H1 (cell line): Measurements from ENCODE around the gene F10. TPM values are rescaled to one million over a fixed set of nuclear protein-coding genes. Genes with fewer than 3 reads are reported as not detected.

ENCODE experiments used
- CTCF ChIA-PET: fragments of 300-600 bp; sonication (Branson Sonifier 250); formaldehyde crosslinking; loops from one replicate; lab custom pipeline; 2021; ENCODE audit not compliant: partially characterized antibody; lab: Charles Lee
- POLR2A ChIA-PET: fragments of 300-600 bp; sonication (Branson Sonifier 250); formaldehyde crosslinking; loops from one replicate; lab custom pipeline; 2021; ENCODE audit warnings: inconsistent platforms; ENCODE audit not compliant: partially characterized antibody; lab: Charles Lee
- DNase-seq, 2 experiments: peaks; one replicate each; pipeline versions ENCODE4 v3.0.0 to v3.0.0-alpha.2; 2010 to 2022; ENCODE audit warnings: low spot score in 2 of 2, low read depth in 1 of 2, mixed read lengths in 1 of 2
- FAIRE-seq: peaks from 2 replicates; lab custom pipeline; 2011; peaks lifted over from hg19 to GRCh38; lab: Jason Lieb, UNC
- H2AFZ ChIP-seq: 2 replicates; pipeline ENCODE4 v1.8.1; 2012; ENCODE audit warnings: low read length, inconsistent platforms
- H2AK5ac ChIP-seq: 2 replicates; pipeline ENCODE4 v1.6.1; 2013; ENCODE audit warnings: low read depth, low read length
- H2BK120ac ChIP-seq: replicated peaks from 2 replicates; pipeline ENCODE3; 2013; ENCODE audit warnings: low read depth, low read length, inconsistent platforms
- H2BK12ac ChIP-seq: 2 replicates; pipeline ENCODE4 v1.6.1; 2013; ENCODE audit warnings: low read depth, low read length
- H2BK15ac ChIP-seq: 2 replicates; pipeline ENCODE4 v1.6.1; 2013; ENCODE audit warnings: low read length
- H2BK20ac ChIP-seq: 2 replicates; pipeline ENCODE4 v1.6.1; 2013; ENCODE audit warnings: low read length
- H2BK5ac ChIP-seq: 2 replicates; pipeline ENCODE4 v1.6.1; 2013; ENCODE audit warnings: low read depth, low read length
- H3K14ac ChIP-seq: 2 replicates; pipeline ENCODE4 v1.6.1; 2013; ENCODE audit warnings: inconsistent platforms; ENCODE audit not compliant: insufficient read length
- H3K18ac ChIP-seq: 2 replicates; pipeline ENCODE4 v1.6.1; 2013; ENCODE audit warnings: low read length; ENCODE audit errors: extremely low read depth
- H3K23ac ChIP-seq: 2 replicates; pipeline ENCODE4 v1.6.1; 2013; ENCODE audit warnings: inconsistent platforms; ENCODE audit not compliant: insufficient read length
- H3K23me2 ChIP-seq: 2 replicates; pipeline ENCODE4 v1.6.1; 2013; ENCODE audit warnings: low read depth, low read length
- H3K27ac ChIP-seq: 2 replicates; pipeline ENCODE4 v1.6.1; 2011; ENCODE audit warnings: low read depth, low read length, inconsistent platforms
- H3K27me3 ChIP-seq, 4 experiments: replicated peaks in 1 of 4; 1 replicate in 1 of 4; 2 replicates in 3 of 4; pipeline versions ENCODE4 v1.6.1 to v1.8.1; 2011 to 2013; ENCODE audit warnings: low read length in 3 of 4, mild to moderate bottlenecking in 3 of 4, inconsistent platforms in 2 of 4, mixed read lengths in 2 of 4, moderate library complexity in 1 of 4; ENCODE audit not compliant: control insufficient read depth in 3 of 4, insufficient read depth in 3 of 4; ENCODE audit errors: extremely low read depth in 1 of 4
- H3K36me3 ChIP-seq, 4 experiments: 2 replicates each; pipeline versions ENCODE4 v1.6.1 to v1.8.1; 2011 to 2013; ENCODE audit warnings: mild to moderate bottlenecking in 4 of 4, low read length in 3 of 4, moderate library complexity in 2 of 4, control low read depth in 1 of 4, inconsistent platforms in 1 of 4; ENCODE audit not compliant: insufficient read depth in 4 of 4, control insufficient read depth in 2 of 4
- H3K4ac ChIP-seq: replicated peaks from 2 replicates; pipeline ENCODE3; 2013; ENCODE audit warnings: low read length, low read depth, mixed read lengths, inconsistent platforms; ENCODE audit not compliant: insufficient read length
- H3K4me1 ChIP-seq, 4 experiments: replicated peaks in 1 of 4; 1 replicate in 1 of 4; 2 replicates in 3 of 4; pipeline versions ENCODE4 v1.6.1 to v1.8.1; 2011 to 2013; ENCODE audit warnings: low read length in 3 of 4, inconsistent platforms in 2 of 4, mixed read lengths in 1 of 4; ENCODE audit not compliant: insufficient read depth in 4 of 4, control insufficient read depth in 3 of 4
- H3K4me2 ChIP-seq, 2 experiments: 2 replicates each; pipeline versions ENCODE4 v1.6.1 to v1.8.1; 2011 to 2013; ENCODE audit warnings: low read depth in 2 of 2, low read length in 2 of 2, control low read depth in 1 of 2, inconsistent platforms in 1 of 2, mild to moderate bottlenecking in 1 of 2; ENCODE audit not compliant: insufficient read depth in 1 of 2
- H3K4me3 ChIP-seq, 4 experiments: fragments of 200-600, 300-600 bp in 1 of 4; sonication (generic), shearing (Covaris generic), sonication (Bioruptor Twin) in 1 of 4; 2 replicates each; pipeline versions ENCODE4 v1.5.1 to v1.8.1; 2011 to 2016; ENCODE audit warnings: low read length in 4 of 4, low read depth in 3 of 4, control low read depth in 2 of 4, inconsistent platforms in 2 of 4, mild to moderate bottlenecking in 2 of 4, mixed read lengths in 1 of 4, moderate library complexity in 1 of 4; ENCODE audit not compliant: insufficient read depth in 2 of 4; ENCODE audit errors: extremely low read depth in 1 of 4
- H3K56ac ChIP-seq: replicated peaks from 2 replicates; pipeline ENCODE3; 2013; ENCODE audit warnings: low read depth, mild to moderate bottlenecking, mixed read lengths, low read length, inconsistent platforms; ENCODE audit not compliant: insufficient read length
- H3K79me1 ChIP-seq: 2 replicates; pipeline ENCODE4 v1.6.1; 2013; ENCODE audit warnings: low read depth, low read length, control low read depth
- H3K79me2 ChIP-seq, 2 experiments: 2 replicates each; pipeline versions ENCODE4 v1.6.1 to v1.8.1; 2012 to 2013; ENCODE audit warnings: low read length in 2 of 2, mild to moderate bottlenecking in 2 of 2, inconsistent platforms in 1 of 2; ENCODE audit not compliant: insufficient read depth in 2 of 2, control insufficient read depth in 1 of 2
- H3K9ac ChIP-seq, 4 experiments: replicated peaks in 1 of 4; 1 replicate in 1 of 4; 2 replicates in 3 of 4; pipeline versions ENCODE4 v1.6.1 to v1.8.1; 2011 to 2013; ENCODE audit warnings: low read depth in 3 of 4, low read length in 3 of 4, control low read depth in 2 of 4, mild to moderate bottlenecking in 2 of 4, moderate library complexity in 2 of 4, inconsistent platforms in 1 of 4; ENCODE audit errors: extremely low read depth in 1 of 4
- H3K9me3 ChIP-seq, 2 experiments: 2 replicates each; pipeline versions ENCODE4 v1.6.1 to v1.8.1; 2012 to 2013; ENCODE audit warnings: mild to moderate bottlenecking in 2 of 2, moderate library complexity in 2 of 2, control low read depth in 1 of 2, inconsistent platforms in 1 of 2, low read depth in 1 of 2, low read length in 1 of 2, mixed read lengths in 1 of 2; ENCODE audit not compliant: insufficient read depth in 2 of 2
- H4K20me1 ChIP-seq, 2 experiments: replicated peaks in 1 of 2; 2 replicates each; pipeline versions ENCODE3 to v1.8.1; 2011 to 2013; ENCODE audit warnings: inconsistent platforms in 2 of 2, low read length in 2 of 2, mild to moderate bottlenecking in 1 of 2; ENCODE audit not compliant: insufficient read depth in 2 of 2, control insufficient read depth in 1 of 2
- H4K5ac ChIP-seq: 2 replicates; pipeline ENCODE4 v1.6.1; 2013; ENCODE audit warnings: low read length, low read depth, mixed read lengths, inconsistent platforms; ENCODE audit not compliant: insufficient read length
- H4K8ac ChIP-seq: 2 replicates; pipeline ENCODE4 v1.8.0; 2013; ENCODE audit warnings: mild to moderate bottlenecking, moderate library complexity, low read length, inconsistent platforms; ENCODE audit not compliant: insufficient read depth; ENCODE audit errors: extremely low read depth
- H4K91ac ChIP-seq: replicated peaks from 2 replicates; pipeline ENCODE3; 2013; ENCODE audit warnings: low read length, mixed read lengths, inconsistent platforms; ENCODE audit not compliant: insufficient read length
- WGBS, 2 experiments: shearing (Covaris generic) in 1 of 2; methylation state at CpG; one replicate each; pipeline versions ENCODE4 v1.1.6 to v1.1.7; 2013 to 2015; ENCODE audit warnings: low lambda C conversion rate in 2 of 2, mixed read lengths in 2 of 2, inconsistent platforms in 1 of 2, low coverage in 1 of 2, missing lambda C conversion rate in 1 of 2; ENCODE audit not compliant: insufficient replicate concordance in 2 of 2, insufficient coverage in 1 of 2, insufficient read length in 1 of 2; ENCODE audit errors: extremely low coverage in 1 of 2, missing lambda C conversion rate in 1 of 2; 5-methylcytosine and 5-hydroxymethylcytosine counted together
- polyA plus RNA-seq, 7 experiments: library from polyadenylated mRNA; depleted of rRNA in 3 of 7; stranded (reverse) in 5 of 7; unstranded in 2 of 7; fragments of >200 nt in 5 of 7; fragments of 200-250 nt in 2 of 7; gene quantifications; 1 replicate in 5 of 7; 2 replicates in 1 of 7; 4 replicates in 1 of 7; pipeline versions ENCODE4 v1.2.1 to v1.2.3, GENCODE V29; 2011 to 2013; ENCODE audit warnings: missing spikeins in 2 of 7, mixed read lengths in 2 of 7
- total RNA-seq: library from RNA; stranded (reverse); fragmentation: NEBNext Ultra II Directional; extraction: Animal tissue kit (Norgen Biotek cat#: 25700); gene quantifications from 2 replicates; pipeline ENCODE4 v1.2.1, GENCODE V29; 2021

The F10 gene
- total and polyA plus RNA-seq, 2 of the 8 experiments (the other 6 are each of a cell fraction or from before 2014, with no cell fraction given) = 2.0 to 4.2 TPM

GRCh38 chr13:113139577-113139976 lies 17.0 kb downstream of the F10 start:
- H3K14ac ChIP-seq = no peak overlapping the region
- 87% methylated on average over 5 of the region's 5 CpGs; no CpG with 5 or more reads in 1 of the 2 experiments for WGBS, 2 experiments

More at GRCh38 chr13:113139577-113139976, 17.0 kb downstream of the F10 start:
- no peak overlapping the region for H4K91ac ChIP-seq
- H3K18ac ChIP-seq = no peak overlapping the region
- H4K8ac ChIP-seq = no peak overlapping the region
- DNase-seq (no peak), FAIRE-seq (no peak)
- no peak overlapping the region for H3K4ac ChIP-seq
- ChIA-PET POLR2A (no interaction called here), CTCF (interaction anchor here (0.6 kb wide), 2 partner anchors 113 to 927 kb away, joined by 4 read pairs; no protein-coding TSS in a partner anchor)
- no peaks in the 10 kb centered on the region for H3K36me3 ChIP-seq
- no peak overlapping the region for H3K9ac ChIP-seq
- H2BK15ac ChIP-seq = no peak overlapping the region
- no peak overlapping the region for H2AK5ac ChIP-seq
- no peak overlapping the region for H3K23ac ChIP-seq
- no peaks in the 10 kb centered on the region for H3K23me2 ChIP-seq
- no peaks in the 10 kb centered on the region for H3K27me3 ChIP-seq
- H3K4me2 ChIP-seq = no peak overlapping the region
- no peak overlapping the region for H3K56ac ChIP-seq
- no peak overlapping the region for H3K4me3 ChIP-seq
- no peaks in the 10 kb centered on the region for H4K20me1 ChIP-seq
- no peak overlapping the region for H2BK5ac ChIP-seq
- no peaks in the 10 kb centered on the region for H3K9me3 ChIP-seq
- H2AFZ ChIP-seq = no peak overlapping the region
- peaks cover 0 to 3% (median under 1%) of the 10 kb centered on the region in 4 experiments; a peak in 4 of 7 replicates for H3K4me1 ChIP-seq
- no peak overlapping the region for H4K5ac ChIP-seq
- no peak overlapping the region for H2BK12ac ChIP-seq
- no peaks in the 10 kb centered on the region for H3K79me1 ChIP-seq
- no peak overlapping the region for H2BK120ac ChIP-seq
- H3K79me2 ChIP-seq = no peaks in the 10 kb centered on the region
- H3K27ac ChIP-seq = no peak overlapping the region
- no peak overlapping the region for H2BK20ac ChIP-seq
